Medulla oblongata (tissue), 1 donor: ENCODE data around the gene RHEX.
A peak's percentile ranks its signal among the peaks of the same experiment; 100 is the strongest.

Experiments used
- DNase-seq: peaks from one replicate; pipeline ENCODE4 v3.0.0-alpha.2; 2015; ENCODE audit errors: extremely low spot score

The RHEX gene, protein sequence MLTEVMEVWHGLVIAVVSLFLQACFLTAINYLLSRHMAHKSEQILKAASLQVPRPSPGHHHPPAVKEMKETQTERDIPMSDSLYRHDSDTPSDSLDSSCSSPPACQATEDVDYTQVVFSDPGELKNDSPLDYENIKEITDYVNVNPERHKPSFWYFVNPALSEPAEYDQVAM

DNA sequence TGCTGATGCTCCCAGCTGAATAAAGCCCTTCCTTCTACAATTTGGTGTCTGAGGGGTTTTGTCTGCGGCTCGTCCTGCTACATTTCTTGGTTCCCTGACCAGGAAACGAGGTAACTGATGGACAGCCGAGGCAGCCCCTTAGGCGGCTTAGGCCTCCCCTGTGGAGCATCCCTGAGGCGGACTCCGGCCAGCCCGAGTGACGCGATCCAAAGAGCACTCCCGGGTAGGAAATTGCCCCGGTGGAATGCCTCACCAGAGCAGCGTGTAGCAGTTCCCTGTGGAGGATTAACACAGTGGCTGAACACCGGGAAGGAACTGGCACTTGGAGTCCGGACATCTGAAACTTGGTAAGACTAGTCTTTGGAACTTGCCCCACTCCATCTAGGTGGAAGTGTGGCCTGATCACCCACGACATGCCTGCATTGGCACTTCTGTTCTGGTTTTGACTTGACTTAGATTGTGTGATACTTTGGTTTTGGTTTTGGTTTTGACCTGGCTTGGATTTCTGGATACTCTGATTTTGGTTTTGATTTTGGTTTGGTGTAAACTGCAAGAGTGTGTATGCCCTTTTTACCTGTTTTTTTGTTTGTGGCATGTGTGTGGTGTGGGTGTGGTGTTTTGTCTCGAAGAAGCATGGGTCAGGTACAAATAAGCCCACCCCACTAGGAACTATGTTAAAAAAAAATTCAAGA is at the start of gene RHEX:
Gene RHEX (plus strand): TSS at position 255 of the 692 bp plus-strand sequence. CDS start 44,656 bp downstream, outside the sequence.
- DNase-seq: peak; percentile 41

DNA sequence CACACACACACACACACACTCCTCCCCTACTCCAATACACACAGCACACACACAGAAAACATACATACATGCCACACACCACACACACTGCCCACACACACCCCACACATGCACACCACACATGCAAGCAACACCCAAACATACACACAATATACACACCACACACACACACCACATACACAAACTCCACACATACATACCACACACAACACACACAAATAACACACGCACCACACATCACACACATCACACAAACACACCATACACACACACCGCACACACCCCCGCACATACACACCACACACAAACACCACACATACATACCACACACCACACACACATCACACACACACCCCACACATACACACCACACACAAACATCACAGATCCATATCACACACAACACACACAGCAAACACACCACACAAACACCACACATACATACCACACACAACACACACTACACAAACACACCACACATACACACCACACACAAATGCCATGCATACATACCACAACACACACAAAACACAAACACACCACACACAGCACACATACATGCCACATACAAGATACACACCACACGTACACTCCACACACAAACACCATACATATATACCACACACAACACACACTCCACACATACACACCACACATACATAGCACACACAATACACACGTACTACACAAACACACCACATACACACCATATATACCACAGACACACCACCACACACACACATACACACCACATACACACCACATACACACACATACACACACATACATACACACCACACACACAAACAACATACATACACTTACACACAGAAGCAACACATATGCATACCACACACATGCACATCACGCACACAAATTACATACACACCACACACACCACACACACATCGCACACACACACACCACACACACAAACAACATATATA is 48.8 kb upstream of the RHEX start:
- DNase-seq: no peak

DNA sequence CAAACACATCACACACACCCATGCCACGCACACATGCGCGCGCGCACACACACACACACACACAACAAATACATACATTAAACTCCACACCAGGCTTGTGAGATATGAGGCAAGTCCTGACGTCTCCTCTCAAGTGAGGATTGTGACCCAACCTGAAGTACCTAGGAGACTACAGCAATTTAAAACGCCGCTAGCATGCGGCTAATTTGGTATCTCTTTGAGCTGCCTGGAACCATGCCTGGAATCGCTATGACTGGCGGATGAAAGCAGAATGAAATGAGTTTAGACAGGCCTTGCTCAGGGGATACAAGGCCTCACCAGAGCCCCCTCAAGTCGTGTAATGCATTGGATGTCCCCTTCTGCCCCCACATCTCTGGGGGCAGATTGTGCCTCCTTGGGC is 48.1 kb upstream of the RHEX start:
- no peak for DNase-seq

DNA sequence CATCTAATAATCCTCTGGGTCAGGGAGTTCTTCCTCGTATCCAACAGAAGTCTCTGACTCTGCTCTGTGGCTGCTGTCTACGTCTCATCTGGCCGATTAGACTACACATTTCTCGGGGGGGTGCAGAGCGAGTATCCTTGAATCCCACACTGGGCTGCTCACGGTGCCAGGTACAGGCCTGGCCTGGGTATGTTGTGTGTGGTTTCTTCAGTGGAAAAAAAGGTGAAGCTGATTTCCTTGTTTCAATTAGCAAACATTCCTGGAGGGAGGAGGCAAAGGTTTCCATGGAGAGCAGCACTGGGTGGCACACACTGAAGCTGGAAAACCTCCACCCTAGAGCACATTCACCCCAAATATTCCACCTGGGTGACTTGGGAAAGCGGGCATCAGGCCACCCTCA is 47.7 kb upstream of the RHEX start:
- DNase-seq: no peak

DNA sequence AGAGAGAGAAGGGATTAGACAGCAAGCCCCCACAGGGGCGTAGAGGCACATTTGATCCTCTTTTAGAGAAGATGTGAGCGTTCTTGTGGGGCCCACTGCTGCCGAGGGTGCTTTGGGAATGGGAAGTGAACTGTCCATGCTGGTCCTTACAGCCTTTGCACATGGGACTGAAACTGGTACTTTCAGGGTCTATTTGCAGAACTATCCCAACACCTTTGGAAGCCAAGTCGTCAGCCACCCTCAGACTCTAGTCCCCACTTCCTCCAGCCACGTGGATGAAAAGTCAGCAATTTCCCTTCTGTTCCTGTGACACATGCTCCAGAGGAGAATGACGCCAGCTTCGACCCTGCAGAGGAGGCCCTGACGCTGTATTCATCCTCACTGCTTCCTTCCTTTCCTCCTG is 47.2 kb upstream of the RHEX start:
- peak; percentile 58 for DNase-seq

DNA sequence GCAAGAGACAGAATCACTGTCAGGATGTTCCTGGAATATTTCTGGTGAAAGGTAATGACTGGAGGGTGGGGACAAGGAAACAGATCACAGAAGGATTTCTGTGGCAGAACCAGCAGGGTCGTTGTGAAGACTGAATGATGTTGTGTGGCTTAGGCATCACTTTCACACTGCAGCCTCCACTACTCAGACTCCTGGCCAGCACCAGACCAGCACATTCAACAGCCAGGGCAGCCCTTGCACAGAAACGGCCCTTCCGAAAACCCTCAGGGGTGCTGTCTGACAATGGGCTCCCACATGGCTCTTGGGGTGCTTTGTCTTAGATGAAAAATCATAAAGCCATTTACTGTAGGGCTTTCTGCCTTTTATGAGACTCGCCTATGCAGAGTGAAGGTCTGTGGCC is 46.0 kb upstream of the RHEX start:
- no peak for DNase-seq

DNA sequence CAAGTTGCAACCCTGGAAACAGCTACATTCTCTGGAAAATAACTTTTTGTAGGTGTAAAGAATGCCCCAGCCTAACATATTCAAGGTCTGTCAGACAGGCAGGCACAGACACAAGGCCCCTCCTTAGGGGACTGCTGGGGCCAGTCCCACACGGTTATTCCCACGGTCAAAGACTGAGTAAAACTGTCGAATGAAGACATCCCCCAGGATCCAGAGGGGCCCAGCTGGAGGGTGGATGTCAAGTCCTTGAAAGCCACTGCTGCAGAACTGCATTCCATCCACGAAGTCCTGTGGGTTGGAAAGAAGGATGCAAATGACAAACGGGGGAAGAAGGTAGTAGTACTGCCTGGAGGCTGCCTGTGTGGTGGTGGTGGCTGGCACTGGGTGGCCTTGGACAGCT is 42.9 kb upstream of the RHEX start:
- DNase-seq: no peak

DNA sequence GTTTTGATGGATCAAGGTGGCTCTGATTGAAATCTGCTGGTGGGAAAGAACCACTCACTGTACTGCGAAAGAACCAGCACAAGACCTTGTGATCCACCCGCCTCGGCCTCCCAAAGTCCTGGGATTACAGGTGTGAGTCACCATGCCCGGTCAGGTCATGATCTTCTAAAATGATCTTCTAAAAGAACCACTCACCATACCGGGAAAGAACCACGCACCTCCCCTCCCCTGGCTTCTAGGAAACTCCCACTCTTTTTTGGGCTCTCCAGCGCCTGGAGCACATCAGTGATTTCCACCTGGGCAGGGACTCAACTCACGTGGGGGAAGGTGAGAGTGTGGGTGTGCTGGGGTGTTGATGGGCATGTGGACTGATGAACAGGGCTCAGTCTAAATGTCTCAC is 41.9 kb upstream of the RHEX start:
- no peak for DNase-seq

DNA sequence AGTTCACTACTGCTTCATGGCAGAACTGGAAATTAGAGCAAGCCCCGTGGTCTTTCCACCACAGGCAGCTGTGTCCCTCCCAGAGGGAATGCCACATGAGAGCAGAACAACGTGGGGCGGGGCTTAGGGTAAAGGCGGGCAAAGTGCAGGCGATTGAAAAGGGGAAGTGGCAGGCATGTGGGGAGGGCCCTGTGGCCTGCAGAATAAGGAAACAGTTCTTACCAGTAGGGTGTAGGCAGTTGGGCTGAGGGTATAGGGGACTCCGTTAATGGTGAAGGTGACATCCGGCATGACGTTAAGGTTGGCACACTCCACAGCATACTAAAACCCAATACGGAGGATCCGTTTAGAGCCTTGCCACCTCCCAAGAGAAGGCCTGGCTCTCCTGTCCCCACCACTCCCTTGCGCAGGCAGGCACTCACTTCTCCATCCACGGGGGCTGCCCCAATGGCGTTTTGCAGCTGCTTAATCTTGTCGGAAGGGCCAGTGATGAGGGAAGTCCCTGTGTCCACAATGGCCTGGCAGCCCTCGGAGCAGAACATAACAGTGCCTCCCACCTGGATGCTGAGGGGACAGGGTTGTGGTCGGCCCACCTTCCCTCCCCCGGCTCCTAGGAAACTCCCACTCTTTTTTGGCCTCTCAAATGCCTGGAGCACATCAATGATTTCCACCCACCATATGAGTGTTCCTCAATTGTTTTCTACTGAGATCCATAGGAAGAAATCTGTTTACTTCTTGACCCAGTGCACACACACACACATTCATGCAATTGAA is 40.7 kb upstream of the RHEX start:
- peak; percentile 88 for DNase-seq

DNA sequence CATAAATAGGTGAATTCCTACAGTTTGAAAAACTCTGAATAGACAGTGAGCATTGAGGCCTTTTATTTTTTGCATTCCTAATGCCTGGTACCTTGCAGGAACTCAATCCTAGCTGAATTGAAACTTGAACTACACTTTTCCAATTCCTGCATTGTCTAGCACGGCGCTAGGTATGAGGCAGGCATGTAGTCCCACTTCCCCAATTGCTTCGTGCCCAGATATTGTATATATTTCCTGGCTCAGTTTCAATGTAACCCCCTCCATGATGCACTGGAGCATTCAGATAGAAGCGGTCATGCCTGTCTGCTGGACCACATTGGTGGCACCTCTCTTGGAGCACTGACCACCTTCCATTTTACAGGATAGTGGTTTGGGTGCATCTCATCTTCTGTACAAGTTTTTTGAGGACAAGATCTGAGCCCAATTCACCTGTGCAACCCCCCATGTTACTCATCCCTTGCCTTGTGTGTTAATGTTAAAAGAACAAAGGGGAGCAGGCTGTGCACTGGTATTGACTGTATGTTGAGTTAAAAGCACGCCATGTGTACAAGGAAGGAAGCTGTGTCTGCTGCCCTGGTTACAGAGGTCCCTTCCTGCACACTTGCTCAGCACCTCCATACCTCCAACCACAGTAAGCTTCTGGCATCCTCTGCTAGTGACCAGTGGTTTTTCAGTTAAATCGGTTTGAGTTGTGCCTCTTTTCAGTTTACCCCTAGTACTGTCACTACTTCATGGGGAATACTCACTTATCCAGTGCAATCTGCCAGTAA is 39.8 kb upstream of the RHEX start:
- DNase-seq: no peak

DNA sequence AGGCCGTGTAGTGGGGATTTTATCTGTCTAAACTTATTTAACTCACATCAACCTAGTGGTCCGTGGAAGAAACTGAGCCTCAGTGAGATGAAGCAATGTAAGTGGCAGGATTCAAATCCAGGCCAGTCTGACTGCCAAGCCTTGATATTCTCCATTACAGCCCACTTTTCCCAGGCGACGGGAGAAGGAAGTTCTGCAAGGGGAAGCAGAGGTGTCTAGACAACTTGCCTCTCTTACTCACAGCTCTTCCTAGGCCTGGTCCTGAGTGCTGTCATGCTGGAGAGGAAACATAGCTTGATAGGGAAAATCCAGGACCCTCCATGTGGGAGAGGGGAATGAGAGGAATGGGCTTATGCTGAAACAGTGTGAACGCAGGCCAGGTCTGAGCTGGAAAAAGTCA is 38.4 kb upstream of the RHEX start:
- no peak for DNase-seq

DNA sequence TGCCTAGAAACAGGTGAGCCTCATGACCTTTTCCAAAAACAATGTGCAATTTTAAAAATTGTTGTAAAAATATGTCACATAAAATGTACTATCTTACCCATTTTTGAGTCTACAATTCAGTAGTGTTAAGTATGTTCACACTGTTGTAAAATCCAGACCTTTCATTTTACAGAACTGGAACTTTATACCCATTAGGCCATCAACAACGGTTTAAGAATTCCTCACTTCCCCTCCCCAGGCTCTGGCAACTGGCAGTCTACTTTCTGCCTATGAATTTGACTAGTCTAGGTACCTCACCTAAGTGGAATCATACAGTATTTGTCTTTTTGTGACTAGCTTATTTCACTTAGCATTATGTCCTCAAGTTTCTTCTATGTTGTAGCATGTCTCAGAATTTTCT is 37.9 kb upstream of the RHEX start:
- DNase-seq: no peak

DNA sequence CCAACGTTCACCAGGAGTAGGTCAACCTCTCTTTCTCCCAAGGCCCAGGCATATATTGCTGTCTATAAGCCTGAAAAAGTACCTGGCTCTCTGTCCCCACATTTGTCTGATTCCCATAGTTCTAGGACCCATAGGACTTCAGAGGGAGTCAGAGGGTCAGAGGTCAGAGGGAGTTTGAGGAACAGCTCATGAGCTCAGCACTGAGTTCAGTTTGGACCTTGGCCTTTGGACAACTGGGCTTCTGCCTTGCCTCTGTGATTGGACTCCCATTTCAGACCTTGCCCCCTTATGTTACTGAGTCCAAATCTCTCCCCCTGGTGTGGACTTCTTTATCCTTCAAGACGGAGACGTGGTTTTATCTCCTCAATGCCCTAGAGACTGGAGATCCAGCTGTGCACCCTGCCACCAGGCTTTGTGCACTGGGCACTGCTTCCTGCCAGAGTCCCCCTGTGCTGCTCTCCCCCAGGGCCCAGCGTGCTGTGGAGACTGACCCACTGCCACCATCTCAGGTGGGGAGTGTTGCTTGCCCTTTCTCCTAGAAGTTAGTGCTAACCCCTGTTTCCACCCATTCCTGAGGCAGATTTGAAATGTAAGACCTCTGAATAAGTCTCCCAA is 32.5 kb upstream of the RHEX start:
- no peak for DNase-seq

DNA sequence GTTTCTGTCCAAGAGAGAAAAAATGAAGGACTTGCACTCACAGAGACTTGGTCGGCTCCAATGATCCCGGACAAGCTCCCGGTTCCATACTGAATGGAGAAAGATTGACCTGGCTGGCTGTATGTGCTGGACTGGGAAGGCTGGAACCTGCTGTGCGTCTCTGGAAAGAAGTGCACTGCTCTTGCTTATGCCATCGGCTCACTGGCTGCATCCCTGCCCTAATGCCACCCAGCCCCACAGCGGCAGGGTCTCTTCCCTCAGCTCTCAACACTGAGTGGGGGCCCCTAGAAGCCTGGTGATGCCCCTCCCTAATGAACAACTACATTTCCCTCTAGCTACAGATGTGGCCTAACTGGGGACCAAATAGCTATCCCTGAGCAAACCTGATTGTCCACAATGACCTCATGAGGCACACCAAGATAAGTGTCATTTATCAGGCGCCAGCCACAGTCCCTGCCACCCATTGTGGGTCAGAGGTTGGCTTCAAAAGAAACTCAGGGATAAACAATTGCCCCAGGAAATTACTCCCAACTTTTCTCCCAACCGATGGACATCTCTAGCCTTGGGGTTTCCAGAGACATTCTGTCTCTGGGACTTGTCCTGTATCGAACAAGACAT is 31.9 kb upstream of the RHEX start:
- DNase-seq: no peak

DNA sequence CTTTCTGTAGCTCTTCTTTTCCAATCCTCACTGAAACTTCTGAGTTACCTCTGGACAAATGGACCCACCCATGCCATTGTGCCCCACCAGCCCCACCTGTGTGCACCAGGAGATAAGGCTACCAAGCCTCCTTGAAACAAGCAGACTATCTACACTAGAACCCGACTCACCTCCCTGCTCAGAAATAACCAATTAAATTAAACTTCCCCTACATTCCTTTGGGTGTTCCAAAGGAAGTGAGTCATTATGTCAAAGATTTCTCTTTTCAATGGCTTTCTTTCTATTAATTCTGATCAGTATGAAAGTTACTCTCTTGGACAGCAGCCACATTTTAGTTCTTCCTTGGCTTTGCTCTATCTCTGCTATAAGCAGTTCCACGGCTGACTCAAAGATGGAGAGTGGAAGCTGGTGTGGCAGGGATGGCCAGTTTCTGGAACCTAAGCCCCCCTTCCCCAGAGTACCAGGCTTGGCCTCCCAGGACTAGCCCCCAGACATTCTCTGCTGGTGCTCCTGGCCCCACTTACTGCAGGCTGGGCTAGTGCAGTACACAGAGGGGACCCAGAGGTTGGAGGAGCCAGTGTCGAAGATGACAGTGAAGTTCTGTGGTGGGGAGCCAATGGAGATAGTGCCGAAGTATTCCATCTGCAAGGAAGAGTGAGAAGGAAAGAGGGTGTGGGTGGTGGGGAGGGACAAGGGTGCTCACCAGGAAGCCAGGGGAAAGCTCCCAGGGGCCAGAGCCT is 31.2 kb upstream of the RHEX start:
- no peak for DNase-seq

DNA sequence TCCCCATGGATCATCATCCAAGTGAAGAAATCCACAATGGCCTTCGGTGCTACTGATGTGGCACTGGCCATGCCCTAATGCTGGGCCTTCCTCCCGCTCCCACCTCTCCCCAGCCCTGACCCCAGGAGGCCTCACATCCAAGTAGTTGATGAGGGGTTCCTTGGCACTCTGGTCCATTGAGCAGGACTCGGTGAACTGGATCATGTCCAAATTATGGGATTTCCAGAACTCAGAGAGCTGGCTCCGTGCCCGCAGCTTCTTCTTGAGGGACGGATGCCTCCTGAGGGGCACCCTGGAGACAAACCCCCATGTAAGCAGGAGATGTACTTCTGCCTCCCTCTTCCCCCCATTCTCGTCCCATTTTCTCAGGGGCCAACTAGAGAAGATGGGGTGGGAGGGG is 30.2 kb upstream of the RHEX start:
- DNase-seq: no peak

DNA sequence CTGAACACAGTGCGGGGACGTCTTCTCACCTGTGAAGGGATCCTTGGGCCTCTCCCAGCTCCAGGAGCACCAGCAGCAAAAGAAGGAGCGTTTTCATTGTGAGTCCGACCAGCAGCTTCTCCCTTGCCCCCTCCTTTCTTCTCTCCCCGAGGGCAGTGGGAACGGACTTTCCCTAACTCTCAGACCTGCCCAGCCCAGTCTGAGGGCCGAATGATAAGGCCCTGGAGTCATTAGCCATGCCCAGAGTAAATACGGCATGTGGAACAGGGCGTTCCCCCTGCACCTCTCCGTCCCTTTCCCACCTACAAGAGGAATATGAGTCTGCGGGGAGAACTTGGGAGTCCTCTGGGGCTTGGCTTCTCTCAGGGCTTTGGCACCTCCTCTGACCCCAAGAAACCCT is 29.3 kb upstream of the RHEX start, which contains the start of gene CTSE:
Gene CTSE (minus strand): TSS at position 201 of the 400 bp plus-strand sequence. CDS start 104 bp downstream, at position 97.
- no peak for DNase-seq

DNA sequence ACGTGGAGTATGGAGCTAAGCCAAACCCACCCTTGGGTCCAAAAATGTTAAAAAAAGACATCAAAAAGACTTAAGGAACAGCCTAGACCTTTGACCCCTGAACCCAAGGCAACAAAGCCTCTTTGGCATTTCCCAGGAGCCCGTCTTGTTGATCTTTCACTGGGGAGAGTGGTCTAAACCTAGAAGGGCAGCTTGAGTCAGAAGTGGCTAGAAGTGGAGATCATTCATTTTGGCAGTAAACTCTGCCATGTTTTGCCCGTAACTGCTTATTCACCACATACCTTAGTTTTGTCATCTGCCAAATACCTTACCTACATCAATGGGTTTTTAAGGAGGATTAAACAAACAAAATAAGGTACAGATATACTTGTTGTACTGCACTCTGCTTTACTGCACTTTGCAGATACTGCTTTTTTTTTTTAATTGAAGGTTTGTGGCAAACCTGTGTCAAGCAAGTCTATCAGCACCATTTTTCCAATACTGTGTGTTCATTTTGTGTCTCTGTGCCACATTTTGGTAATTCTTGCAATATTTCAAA is 27.6 kb upstream of the RHEX start:
- DNase-seq: no peak

DNA sequence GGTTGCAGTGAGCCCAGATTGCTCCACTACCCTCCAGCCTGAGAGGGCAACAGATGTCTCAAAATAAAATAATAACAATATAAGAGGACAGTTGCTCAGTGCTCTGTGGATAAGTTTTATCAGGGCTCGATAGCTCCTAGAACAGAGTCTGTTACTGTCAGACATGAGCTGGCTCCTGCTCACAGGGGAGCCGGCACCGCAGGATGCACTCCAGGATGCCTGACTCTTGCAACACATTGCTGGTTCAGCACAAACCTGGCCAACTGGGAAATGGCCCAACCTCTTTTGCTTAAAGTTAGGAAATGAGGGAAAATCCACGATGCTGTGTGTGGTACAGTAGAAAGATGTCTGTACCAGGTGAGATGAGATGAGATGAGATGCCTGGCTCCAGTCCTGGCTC is 23.5 kb upstream of the RHEX start:
- no peak for DNase-seq
